Dendritic cell treated with granulocyte-macrophage colony-stimulating factor and Interleukin-4, amounts not matched to agents 40 ng/mL and 50 ng/mL, for 4 days (primary cell): Measurements from ENCODE around the gene ENTHD1.

Source experiments
- H3K27ac Mint-ChIP-seq: one replicate; pipeline ENCODE4 v1.8.0; 2022; ENCODE audit warnings: mild to moderate bottlenecking, mixed read lengths
- H3K27me3 Mint-ChIP-seq: one replicate; pipeline ENCODE4 v1.8.0; 2022; ENCODE audit warnings: mild to moderate bottlenecking, mixed read lengths
- H3K36me3 Mint-ChIP-seq: one replicate; pipeline ENCODE4 v1.8.0; 2022; ENCODE audit warnings: low read depth, mixed read lengths
- H3K4me1 Mint-ChIP-seq: one replicate; pipeline ENCODE4 v1.8.0; 2022; ENCODE audit warnings: low read depth, mixed read lengths
- H3K4me3 Mint-ChIP-seq: one replicate; pipeline ENCODE4 v1.8.0; 2022; ENCODE audit warnings: mild to moderate bottlenecking, moderate library complexity, mixed read lengths
- H3K9me3 Mint-ChIP-seq: one replicate; pipeline ENCODE4 v1.8.0; 2022; ENCODE audit warnings: mixed read lengths
- intact Hi-C: fragments of 100-400 bp; cut with micrococcal nuclease; formaldehyde crosslinking; loops from one replicate; pipeline ENCODE4 v1.15.0; 2022

ENTHD1 gene

DNA sequence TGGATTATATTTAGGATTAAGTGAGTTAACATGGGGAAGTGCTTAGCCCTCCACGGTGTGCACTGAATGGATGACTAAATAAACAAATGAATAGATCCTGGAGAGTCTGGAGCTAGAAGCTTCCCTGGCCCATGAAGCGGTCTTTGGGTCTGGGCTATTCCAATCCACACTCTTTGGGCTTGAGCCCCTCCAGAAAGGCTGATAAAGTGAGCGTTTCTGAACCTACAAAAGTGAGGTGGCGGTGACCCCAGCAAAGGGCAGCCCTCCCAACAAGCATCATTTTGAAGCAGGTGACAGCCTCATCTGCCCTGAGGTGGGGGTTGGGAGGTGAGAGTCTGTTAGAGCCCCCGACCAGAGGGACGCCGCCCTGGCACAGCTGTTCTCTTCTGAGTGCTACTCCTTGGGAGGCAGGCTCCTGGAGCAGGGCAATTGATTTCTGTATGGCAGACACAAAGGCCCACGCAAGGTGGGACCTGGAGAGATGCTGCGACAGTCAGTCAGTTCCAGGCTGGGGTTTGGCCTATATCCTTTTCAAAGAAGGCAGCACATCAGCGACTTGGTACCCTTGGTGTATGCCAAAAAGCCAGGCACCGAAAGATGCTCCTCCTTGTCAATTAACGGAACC lies 165.2 kb downstream of the ENTHD1 start:
- no peak overlapping the region for H3K4me3 Mint-ChIP-seq
- H3K4me1 Mint-ChIP-seq = no peaks in the 10 kb centered on the region
- H3K9me3 Mint-ChIP-seq = no peaks in the 10 kb centered on the region
- peaks cover 42% of the 10 kb centered on the region for H3K27me3 Mint-ChIP-seq
- H3K36me3 Mint-ChIP-seq = no peaks in the 10 kb centered on the region
- intact Hi-C loops = no loop called here
- no peak overlapping the region for H3K27ac Mint-ChIP-seq

DNA sequence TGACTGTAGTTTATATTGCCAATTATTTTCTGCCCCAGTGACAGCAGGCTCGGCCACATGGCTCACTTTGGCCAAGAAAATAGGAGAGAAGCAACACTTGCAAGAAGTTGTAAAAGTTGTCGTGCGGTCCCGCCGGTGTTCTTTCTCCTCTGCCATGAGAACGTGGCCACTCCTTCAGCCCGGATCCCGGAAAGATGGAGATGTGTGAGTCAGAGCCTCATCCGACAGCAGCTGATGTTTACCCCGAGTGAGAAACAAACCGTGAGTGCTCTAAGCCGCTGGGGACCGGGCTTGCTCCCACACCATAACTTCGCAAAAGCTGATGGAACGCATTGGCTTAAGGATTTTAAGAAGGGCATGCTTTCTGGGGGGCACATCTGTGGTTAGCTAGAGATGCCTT lies 166.0 kb downstream of the ENTHD1 start:
- H3K4me1 Mint-ChIP-seq = no peaks in the 10 kb centered on the region
- H3K27ac Mint-ChIP-seq = no peak overlapping the region
- no peaks in the 10 kb centered on the region for H3K36me3 Mint-ChIP-seq
- peaks cover 40% of the 10 kb centered on the region for H3K27me3 Mint-ChIP-seq
- no peaks in the 10 kb centered on the region for H3K9me3 Mint-ChIP-seq
- H3K4me3 Mint-ChIP-seq = no peak overlapping the region
- intact Hi-C loops = no loop called here

DNA sequence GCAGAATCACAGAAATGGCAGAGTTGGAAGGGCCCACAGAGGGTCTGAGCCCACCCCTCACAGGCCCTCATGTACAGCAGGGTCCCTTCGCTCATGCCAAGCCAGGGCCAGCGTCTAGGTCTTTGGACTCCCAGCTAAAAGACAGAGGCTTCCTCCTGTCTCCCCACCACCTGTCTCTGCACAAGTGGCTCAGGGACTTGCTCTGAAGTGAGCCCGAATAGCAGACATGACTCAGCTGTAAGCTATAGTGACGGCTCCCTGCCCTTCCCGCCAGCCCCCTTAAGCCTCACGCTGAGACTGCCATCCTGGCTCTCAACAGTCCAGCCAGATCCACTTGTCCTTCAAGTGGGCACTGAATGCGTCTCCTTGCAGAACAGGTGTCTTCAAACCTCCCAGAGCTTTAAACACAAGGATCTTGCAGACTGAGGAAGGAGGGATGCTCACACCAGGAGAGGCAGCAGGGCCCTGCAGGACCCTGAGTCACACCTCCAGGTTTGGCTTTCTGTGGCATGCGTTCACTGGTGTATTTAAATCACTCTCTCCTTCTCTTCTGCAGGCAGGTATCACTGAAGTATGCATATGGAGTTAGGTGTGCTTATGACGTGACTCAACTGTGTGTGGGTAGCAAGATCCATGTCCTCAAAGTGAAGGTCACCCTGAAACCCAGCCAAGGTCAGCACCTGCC lies 168.1 kb downstream of the ENTHD1 start:
- intact Hi-C loops = no loop called here
- H3K4me3 Mint-ChIP-seq = no peak overlapping the region
- no peaks in the 10 kb centered on the region for H3K36me3 Mint-ChIP-seq
- peaks cover 41% of the 10 kb centered on the region for H3K27me3 Mint-ChIP-seq
- no peak overlapping the region for H3K27ac Mint-ChIP-seq
- no peaks in the 10 kb centered on the region for H3K9me3 Mint-ChIP-seq
- H3K4me1 Mint-ChIP-seq = no peaks in the 10 kb centered on the region

DNA sequence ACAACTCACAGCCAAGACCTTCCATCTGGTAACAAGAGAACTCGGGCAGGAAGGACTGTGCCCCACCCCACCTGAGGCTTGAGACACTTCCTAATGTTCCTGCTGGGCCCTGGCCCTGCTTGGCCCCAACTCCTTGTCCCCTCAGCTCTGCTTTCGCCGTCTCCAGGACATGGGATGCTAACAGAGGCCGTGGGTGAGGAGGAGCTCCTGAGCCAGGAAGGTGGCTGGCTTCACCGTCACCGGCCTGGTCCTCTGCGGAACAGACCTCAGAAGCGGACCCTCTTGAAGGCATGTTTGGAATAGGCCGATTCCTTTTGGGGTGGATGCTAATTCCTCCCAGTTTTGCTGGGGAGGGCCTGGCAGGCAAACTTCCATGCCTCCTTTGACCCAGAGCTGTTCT lies 168.7 kb downstream of the ENTHD1 start:
- intact Hi-C loops = no loop called here
- no peak overlapping the region for H3K4me3 Mint-ChIP-seq
- no peaks in the 10 kb centered on the region for H3K36me3 Mint-ChIP-seq
- no peaks in the 10 kb centered on the region for H3K9me3 Mint-ChIP-seq
- peaks cover 47% of the 10 kb centered on the region for H3K27me3 Mint-ChIP-seq
- H3K27ac Mint-ChIP-seq = no peak overlapping the region
- H3K4me1 Mint-ChIP-seq = no peaks in the 10 kb centered on the region

DNA sequence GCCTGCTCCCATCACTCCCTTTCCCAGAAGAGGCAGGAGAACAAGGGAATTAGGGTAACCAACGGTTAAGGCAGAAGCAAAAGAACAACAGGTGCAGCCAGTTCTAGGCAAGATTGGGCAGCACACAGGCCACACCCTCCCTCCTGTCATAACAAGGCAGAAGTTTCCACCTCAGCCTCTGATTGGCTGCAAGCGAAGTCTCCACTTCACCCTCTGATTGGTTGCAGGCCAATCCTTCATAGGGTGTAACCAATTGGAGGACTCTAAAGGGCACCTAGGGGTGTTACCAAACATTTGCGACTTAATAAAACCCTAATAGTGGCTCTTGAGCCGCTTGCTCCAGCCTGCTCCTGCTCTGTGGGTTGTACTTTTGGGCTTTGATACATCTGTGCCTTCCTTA lies 169.2 kb downstream of the ENTHD1 start:
- Mint-ChIP-seq H3K9me3 (no peaks in the 10 kb centered on the region), H3K27me3 (peaks cover 47% of the 10 kb centered on the region)

DNA sequence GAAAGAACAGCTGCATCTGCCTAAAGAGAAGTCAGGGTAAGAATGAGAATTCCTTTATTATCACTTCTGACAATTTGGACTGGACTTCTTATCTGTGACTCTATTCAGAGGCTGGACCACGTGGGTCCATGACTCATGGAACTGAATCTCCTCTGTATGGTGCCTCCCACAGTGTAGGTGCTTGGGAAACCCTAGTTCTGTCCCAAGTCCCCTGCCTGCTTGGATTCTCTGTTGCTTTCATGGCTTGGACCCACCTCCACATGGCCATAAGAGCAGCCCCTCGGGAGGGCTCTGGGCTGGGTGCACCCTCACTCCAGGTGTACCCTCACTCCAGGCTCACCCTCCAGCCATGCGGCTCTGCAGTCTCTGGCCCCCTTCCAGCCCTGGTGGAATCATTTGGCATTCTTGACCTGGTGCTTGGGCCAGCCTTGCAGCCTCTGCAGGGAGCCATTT lies 169.6 kb downstream of the ENTHD1 start:
- intact Hi-C loops = no loop called here
- peaks cover 47% of the 10 kb centered on the region for H3K27me3 Mint-ChIP-seq

More for the DNA sequence above, 169.2 kb downstream of the ENTHD1 start:
- intact Hi-C loops = no loop called here
- H3K27ac Mint-ChIP-seq = no peak overlapping the region
- H3K4me3 Mint-ChIP-seq = no peak overlapping the region
- no peaks in the 10 kb centered on the region for H3K36me3 Mint-ChIP-seq
- H3K4me1 Mint-ChIP-seq = no peaks in the 10 kb centered on the region

DNA sequence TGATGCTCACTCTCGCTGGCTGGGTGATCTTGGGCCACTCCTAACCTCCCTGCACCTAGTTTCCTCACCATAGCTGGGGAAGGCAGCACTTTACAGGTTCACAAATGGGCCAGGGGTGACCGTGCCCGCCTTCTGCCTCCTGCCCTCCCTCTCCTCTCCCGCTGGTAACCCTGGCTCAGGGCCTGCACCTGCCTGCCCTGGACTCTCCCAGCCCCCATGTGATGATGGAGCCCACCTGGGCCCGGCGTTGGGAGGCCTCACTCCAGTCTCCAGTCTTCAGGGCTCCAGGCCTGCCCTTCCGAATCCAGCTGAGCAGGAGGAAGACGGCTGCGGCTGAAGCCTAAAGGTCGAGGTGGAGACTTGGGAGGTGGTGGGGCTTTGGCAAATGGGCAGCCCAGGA lies 170.1 kb downstream of the ENTHD1 start:
- H3K27me3 Mint-ChIP-seq = peaks cover 47% of the 10 kb centered on the region
- H3K4me3 Mint-ChIP-seq = no peak overlapping the region
- no peaks in the 10 kb centered on the region for H3K9me3 Mint-ChIP-seq
- H3K4me1 Mint-ChIP-seq = no peaks in the 10 kb centered on the region
- H3K27ac Mint-ChIP-seq = no peak overlapping the region
- intact Hi-C loops = no loop called here
- no peaks in the 10 kb centered on the region for H3K36me3 Mint-ChIP-seq

More for the DNA sequence above, 169.6 kb downstream of the ENTHD1 start:
- no peaks in the 10 kb centered on the region for H3K4me1 Mint-ChIP-seq
- H3K4me3 Mint-ChIP-seq = no peak overlapping the region
- H3K36me3 Mint-ChIP-seq = no peaks in the 10 kb centered on the region
- no peaks in the 10 kb centered on the region for H3K9me3 Mint-ChIP-seq
- no peak overlapping the region for H3K27ac Mint-ChIP-seq

DNA sequence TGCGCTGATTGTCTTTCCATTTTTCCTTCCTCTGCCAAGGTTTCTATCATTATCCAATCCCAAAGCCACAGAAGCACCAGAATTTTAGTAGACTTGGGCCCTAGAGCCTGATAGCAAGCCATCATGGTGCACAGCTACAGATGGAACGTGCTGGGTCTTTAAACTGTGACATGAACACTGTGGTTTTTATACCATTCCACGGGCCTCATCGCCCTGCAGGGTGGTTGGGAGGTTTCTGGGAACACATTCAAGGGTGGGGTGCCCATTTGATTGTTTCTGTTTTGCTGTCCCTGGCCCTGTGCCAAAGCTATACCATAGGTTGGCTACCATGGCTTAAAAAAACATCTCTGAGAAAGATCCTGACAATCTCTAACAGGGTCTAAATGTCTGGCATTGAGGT lies 171.1 kb downstream of the ENTHD1 start:
- Mint-ChIP-seq H3K27me3 (peaks cover 41% of the 10 kb centered on the region), H3K36me3 (no peaks in the 10 kb centered on the region), H3K27ac (no peak overlapping the region), H3K4me3 (no peak overlapping the region), H3K4me1 (no peaks in the 10 kb centered on the region), H3K9me3 (no peaks in the 10 kb centered on the region)
- intact Hi-C loops = no loop called here

DNA sequence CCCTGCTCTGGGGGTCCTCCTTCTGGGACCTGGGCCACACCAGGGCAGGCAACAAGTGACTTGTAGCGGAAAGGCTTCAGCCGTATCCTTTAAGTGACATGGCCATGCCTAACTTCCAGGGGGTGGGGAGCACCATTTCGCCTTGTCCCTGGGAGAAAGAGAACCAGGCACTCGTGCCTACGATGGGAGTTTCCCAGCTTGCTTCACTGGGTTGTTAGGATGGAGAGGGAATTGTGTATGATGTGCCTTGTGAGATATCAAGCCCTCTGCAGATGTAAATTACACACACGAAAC lies 171.6 kb downstream of the ENTHD1 start:
- Mint-ChIP-seq H3K27me3 (peaks cover 39% of the 10 kb centered on the region), H3K27ac (no peak overlapping the region), H3K9me3 (no peaks in the 10 kb centered on the region), H3K36me3 (no peaks in the 10 kb centered on the region), H3K4me1 (no peaks in the 10 kb centered on the region), H3K4me3 (no peak overlapping the region)
- intact Hi-C loops = no loop called here

DNA sequence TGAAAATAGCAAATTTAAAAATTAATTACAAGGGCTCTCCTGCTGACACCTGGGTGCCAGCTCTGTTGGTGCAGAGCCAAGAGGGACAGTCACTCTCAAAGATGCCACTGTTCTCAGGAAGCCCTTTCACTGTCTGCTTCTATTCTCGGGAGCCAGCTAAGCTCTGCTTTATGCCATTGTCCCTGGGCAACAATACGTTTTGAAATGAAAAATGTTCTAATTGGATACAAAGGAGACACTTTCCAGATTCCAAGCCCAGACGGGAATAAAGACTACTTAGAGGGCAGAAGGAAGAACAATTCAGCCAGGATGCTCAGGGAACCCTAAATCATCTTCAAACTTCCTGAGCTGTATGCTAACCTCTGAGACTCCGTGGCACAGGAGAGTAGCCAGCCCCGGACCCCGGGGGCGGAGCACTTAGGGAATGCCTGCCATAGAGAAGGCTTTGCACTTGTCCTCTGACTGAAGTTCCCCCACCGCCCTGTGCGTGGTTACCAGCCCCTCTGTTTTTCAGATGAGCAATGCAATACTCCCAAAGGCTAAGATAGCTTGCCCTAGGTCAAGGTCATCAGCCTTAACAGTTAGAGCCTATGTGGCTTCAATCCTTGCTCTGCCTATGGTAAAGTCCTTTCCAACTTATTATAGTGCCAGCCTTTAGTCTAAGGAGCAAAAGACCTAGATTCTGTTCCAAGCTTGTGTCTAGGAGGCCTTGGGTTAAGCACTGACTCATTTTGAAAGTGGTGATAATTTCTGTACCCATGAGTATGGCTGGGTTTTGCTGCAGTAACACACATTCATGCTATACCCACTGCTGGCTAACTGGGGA lies 172.1 kb downstream of the ENTHD1 start:
- Mint-ChIP-seq H3K27ac (no peak overlapping the region), H3K27me3 (peaks cover 35% of the 10 kb centered on the region), H3K4me1 (no peaks in the 10 kb centered on the region), H3K4me3 (no peak overlapping the region), H3K9me3 (no peaks in the 10 kb centered on the region), H3K36me3 (no peaks in the 10 kb centered on the region)
- intact Hi-C loops = no loop called here

DNA sequence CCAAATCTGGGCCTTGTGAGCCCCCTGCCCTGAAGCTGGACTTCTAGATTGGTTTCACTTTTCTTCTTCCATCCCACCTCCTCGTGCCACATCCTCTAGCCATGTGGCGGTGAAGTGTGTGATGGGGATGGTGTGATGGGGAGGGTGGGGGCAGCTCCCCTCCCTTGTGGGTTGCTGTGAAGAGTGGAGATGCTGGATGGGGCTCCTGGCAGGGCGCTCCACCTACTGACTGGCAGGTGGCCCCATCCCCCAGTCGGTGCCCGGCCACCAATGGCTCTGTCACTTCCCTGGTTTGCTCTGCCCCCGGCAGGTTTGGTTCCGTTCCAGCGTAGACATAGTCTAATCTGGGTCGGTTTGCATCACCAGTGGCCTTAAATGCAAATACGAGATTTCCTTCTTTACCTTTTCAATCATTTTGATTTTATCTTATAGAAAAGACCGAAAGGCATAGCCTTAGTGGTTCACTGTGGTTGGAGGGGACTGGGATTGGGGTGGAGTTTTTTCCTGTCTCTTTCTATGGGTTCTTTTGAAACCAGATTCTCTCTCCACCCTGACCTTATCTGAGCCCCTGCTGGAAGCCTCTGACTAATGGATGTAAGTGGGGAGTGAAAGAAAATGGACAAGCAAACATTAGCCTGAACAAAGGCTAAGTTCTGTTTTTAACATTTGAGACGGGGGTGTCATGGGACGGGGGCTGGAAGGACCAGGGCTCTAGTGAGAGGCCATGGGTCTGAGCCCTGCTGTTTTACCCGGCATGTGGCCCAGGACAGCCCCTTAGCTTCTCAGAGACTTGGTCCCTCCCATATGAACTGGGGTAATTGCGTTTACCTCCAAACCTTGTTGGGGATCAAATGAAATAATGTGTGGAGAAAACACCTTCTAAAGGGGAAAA lies 173.8 kb downstream of the ENTHD1 start:
- no peak overlapping the region for H3K27ac Mint-ChIP-seq
- H3K27me3 Mint-ChIP-seq = peaks cover 27% of the 10 kb centered on the region
- intact Hi-C loops = no loop called here

DNA sequence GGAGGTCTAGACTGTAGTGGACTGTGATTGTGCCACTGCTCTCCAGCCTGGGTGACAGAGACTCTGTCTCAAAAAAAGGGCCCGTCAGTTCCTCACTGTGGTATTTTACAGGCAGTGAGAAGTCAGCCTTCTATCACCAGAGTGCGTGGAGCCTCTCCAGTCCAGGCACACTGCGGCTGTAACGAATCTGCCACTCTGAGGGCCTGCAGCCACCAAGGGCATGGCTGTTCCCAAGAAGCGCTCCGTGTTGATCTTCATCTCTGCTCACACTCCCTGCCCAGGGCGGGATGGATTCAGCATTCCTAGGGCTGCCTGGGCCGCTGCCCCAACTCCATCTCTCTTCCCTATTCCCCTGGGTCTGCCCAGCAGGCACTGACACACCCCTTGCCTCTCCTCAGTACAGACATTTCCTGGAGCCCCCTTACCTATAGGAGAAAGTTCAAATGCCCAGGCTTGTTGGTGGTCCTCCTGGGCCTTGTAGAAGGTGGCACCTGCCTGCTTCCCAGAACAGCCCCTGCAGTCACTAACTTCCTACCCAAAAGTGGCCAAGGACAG lies 174.6 kb downstream of the ENTHD1 start:
- Mint-ChIP-seq H3K4me3 (no peak overlapping the region), H3K4me1 (no peaks in the 10 kb centered on the region)

More for the DNA sequence above, 173.8 kb downstream of the ENTHD1 start:
- no peak overlapping the region for H3K4me3 Mint-ChIP-seq
- H3K36me3 Mint-ChIP-seq = no peaks in the 10 kb centered on the region
- no peaks in the 10 kb centered on the region for H3K9me3 Mint-ChIP-seq
- no peaks in the 10 kb centered on the region for H3K4me1 Mint-ChIP-seq

DNA sequence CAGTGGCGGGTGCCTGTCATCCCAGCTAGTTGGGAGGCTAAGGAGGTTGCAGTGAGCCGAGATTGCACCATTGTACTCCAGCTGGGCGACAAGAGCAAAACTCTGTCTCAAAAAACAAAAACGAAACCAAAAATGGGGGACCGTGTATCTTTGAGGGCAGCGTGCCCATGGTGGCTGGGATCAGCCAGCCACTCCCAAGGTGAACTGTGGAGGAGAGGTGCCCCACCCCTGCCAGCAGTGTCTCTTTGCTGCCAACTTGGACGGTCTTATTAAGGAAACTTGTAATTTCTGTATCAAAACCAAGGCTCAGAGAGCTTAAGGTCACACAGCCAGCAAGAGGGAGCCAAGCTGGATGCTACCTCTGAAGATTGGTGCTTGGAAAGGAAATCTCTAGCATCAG lies 175.4 kb downstream of the ENTHD1 start:
- Mint-ChIP-seq H3K4me3 (no peak overlapping the region), H3K9me3 (no peaks in the 10 kb centered on the region), H3K27me3 (peaks cover 25% of the 10 kb centered on the region), H3K4me1 (no peaks in the 10 kb centered on the region), H3K27ac (no peak overlapping the region), H3K36me3 (no peaks in the 10 kb centered on the region)
- intact Hi-C loops = no loop called here

More for the DNA sequence above, 174.6 kb downstream of the ENTHD1 start:
- intact Hi-C loops = no loop called here
- Mint-ChIP-seq H3K27me3 (peaks cover 25% of the 10 kb centered on the region), H3K27ac (no peak overlapping the region), H3K36me3 (no peaks in the 10 kb centered on the region), H3K9me3 (no peaks in the 10 kb centered on the region)
